Measurements from ENCODE around the gene PRKAR2B.

GRCh38 chr7:107002529-107002998 lies 41.9 kb upstream of the PRKAR2B start:
- no peak for TF ChIP-seq GATA2 (IDR thresholded peaks at IDR 0.05; ENCODE audit: low read depth, low read length)
- no peak for TF ChIP-seq GATA3 (IDR thresholded peaks at IDR 0.05; ENCODE audit: low read depth, low read length)

All from SH-SY5Y (cell line).